Astrocyte of the cerebellum (primary cell): Measurements from ENCODE around the gene KRTAP5-4.

Source experiments
- DNase-seq: peaks from one replicate; pipeline ENCODE4 v3.0.0-alpha.2; 2011; ENCODE audit warnings: low read depth
- H3K4me3 ChIP-seq: 2 replicates; pipeline ENCODE4 v1.5.1; 2011; ENCODE audit warnings: mild to moderate bottlenecking, low read depth, low read length, moderate library complexity
- in situ Hi-C: cut with HindIII; loops from 2 replicates; pipeline ENCODE4 v1.10.0; 2017; ENCODE audit warnings: low sequenced_read_pairs
- TF ChIP-seq, protein P1 (sequence below): IDR thresholded peaks from 2 replicates; pipeline ENCODE4 v1.5.1; 2012; ENCODE audit warnings: low read length, low read depth, moderate library complexity, mild to moderate bottlenecking; ENCODE audit errors: missing control alignments

Gene KRTAP5-4

DNA sequence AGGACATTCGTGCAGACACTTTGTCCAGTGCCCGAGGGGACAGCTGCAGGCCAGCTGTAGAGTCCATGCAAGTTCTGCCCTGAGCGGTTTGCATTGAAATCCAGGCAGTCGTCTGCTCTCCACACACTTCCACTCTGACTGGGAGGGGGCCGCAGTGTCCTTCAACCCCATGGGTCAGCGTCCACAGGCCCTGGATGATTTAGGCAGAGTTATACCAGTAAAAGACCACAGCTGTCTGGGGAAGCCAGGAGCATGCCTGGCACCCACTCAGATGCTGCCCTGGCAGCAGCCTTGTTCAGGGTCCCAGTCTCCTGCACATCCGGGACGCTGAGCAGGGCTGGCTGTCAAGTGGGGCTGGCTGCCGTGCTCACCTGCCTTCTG is 34.1 kb upstream of the KRTAP5-4 start:
- no peak for DNase-seq
- TF ChIP-seq, protein P1, sequence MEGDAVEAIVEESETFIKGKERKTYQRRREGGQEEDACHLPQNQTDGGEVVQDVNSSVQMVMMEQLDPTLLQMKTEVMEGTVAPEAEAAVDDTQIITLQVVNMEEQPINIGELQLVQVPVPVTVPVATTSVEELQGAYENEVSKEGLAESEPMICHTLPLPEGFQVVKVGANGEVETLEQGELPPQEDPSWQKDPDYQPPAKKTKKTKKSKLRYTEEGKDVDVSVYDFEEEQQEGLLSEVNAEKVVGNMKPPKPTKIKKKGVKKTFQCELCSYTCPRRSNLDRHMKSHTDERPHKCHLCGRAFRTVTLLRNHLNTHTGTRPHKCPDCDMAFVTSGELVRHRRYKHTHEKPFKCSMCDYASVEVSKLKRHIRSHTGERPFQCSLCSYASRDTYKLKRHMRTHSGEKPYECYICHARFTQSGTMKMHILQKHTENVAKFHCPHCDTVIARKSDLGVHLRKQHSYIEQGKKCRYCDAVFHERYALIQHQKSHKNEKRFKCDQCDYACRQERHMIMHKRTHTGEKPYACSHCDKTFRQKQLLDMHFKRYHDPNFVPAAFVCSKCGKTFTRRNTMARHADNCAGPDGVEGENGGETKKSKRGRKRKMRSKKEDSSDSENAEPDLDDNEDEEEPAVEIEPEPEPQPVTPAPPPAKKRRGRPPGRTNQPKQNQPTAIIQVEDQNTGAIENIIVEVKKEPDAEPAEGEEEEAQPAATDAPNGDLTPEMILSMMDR = no peak
- in situ Hi-C loops = no loop called here
- H3K4me3 ChIP-seq = no peak overlapping the region

DNA sequence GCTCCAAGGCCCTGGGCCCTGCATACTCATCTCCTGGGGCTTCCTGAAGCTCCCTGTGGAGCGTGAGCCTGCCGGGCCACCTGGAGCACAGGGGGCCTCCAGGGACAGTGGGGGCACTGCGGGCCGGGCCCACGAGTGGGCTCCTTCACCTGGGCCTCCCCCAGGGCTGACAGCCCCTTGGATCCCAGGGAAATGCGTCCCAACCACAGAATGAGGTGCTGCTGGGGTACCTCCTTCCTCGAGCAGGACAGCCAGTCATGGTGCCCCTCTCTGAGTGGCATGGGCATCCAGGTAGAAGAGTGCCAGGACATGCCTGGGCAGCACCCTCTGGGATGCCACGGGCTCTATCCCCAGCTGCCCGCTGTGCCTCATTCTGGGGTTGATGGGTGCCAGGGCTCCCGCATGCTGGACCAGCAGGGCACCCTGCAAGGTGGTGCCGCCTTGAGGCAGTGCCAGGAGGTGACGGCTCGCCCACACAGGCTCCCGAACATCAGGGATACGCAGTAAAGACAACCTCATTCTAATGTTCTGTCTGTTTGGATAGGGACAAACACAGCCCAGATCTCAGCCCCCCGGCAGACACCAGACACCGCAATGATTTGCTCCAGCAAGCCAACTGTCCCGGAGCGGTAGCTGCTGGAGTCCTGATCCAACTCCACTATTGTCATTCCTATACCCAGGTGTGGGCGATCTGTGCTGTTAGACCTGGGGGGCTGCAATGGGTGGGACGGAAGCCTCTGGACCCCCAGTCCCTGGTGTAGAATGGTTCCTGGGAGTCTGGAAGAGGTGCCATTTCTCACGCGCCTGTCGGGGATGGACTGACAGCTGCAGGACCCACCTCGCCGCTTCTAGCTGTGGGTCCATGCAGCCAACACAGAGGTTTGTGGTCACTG is 33.5 kb upstream of the KRTAP5-4 start:
- no peak for DNase-seq
- in situ Hi-C loops = no loop called here
- TF ChIP-seq, protein P1 = no peak
- H3K4me3 ChIP-seq = no peak overlapping the region

- DNase-seq = no peak
- no peak overlapping the region for H3K4me3 ChIP-seq
- TF ChIP-seq, protein P1 = no peak
- in situ Hi-C loops = no loop called here
These were observed 32.6 kb upstream of the KRTAP5-4 start for GRCh38 chr11:1654388-1655167.

- no peak overlapping the region for H3K4me3 ChIP-seq
- TF ChIP-seq, protein P1 = no peak
- in situ Hi-C loops = no loop called here
- DNase-seq = no peak
These were observed 31.8 kb upstream of the KRTAP5-4 start for GRCh38 chr11:1653541-1654387.

DNA sequence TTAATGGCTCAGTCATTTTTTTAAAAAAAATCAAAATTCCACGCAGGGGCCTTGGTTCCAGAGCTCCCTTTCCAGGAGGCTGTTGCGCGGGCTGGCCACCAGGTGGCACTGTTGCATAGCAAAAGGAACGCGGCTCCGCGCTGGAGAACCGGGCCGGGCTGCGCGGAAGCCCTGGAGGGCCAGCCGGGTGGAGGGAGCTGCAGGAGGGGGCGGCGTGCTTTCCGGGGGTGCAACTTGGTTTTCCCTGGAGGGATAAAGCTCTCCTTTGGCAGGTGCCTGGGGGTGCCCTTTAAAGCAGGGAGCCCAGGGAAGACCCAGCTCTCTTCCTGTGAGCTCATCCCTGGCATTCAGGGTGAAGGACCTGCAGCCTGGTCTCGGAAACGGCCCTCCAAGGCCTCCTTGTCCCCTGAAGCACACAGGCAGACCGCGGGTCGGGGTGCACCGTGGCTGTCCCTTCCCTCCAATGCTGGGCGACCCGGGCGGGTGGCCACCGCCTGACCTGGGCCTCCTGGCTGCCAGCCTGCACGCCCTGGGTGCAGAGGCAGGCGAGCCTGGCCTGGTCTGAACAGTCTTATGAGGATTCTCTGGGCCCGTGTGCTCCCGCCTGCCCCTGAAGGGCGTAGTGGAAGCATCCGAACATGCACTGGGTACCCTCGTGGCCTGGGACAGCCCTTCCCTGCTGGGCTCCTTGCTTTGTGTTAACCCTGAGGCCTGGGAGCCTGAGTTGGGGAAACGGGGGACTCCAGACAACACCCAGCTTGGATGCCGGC is 31.0 kb upstream of the KRTAP5-4 start:
- H3K4me3 ChIP-seq = no peak overlapping the region
- in situ Hi-C loops = no loop called here

More for the DNA sequence above, 31.0 kb upstream of the KRTAP5-4 start:
- DNase-seq = no peak
- TF ChIP-seq, protein P1 = peak; percentile 94
